Measurements from ENCODE around the gene CCDC196. TPM values are rescaled to one million over a fixed set of nuclear protein-coding genes. Genes with fewer than 3 reads are reported as not detected.

The CCDC196 gene
- total and polyA plus RNA-seq, 2 of the 4 experiments (the other 2 are of a cell fraction) = not detected

DNA sequence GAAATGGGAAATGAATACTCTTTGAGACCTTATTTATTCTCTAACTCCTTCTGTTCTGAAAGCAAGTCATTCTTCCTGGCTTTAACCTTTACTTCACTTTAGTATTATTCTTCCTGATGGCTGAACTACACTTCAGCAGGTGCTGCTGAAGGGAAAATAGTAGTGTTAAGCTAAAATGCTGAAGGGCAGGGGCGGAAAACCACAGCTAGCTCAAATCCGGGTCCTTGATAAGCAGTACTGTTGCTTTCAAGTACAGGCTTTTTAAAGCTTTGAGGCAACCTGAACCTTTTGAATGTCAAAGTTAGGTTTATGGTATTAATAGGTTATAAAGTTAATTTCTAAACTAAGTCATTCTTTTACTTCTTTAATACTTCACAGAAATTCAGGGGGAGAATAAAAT lies 10.7 kb downstream of the CCDC196 start:
- POLR2A ChIA-PET (ENCODE audit: unreplicated experiment) = no interaction called here
- Histone ChIP-seq H3K79me1 (ENCODE audit: low read depth in 1 of 2, low read length in 2 of 2) (no peaks in the 10 kb centered on the region), H2AK5ac (ENCODE audit: low read depth, low read length) (no peak overlapping the region), H3K9ac (ENCODE audit: low read depth, low read length) (no peak overlapping the region), H4K5ac (ENCODE audit: low read depth, low read length) (no peak overlapping the region), H4K20me1 (ENCODE audit: insufficient read depth, low read length) (no peaks in the 10 kb centered on the region), H4K91ac (ENCODE audit: insufficient read depth, low read depth, low read length) (no peak overlapping the region), H3K4ac (ENCODE audit: low read depth, low read length) (no peak overlapping the region), H2AFZ (replicated peaks; ENCODE audit: low read length, poor library complexity) (no peak overlapping the region), H3K27me3 (ENCODE audit: control insufficient read depth, insufficient read depth, low read length) (no peaks in the 10 kb centered on the region; the same call in 1 of the 2 replicates), H3K56ac (ENCODE audit: extremely low read depth, insufficient read depth, low read length) (no peak overlapping the region), H3K23ac (ENCODE audit: low read depth, low read length) (no peak overlapping the region), H2BK20ac (ENCODE audit: low read depth, low read length) (no peak overlapping the region), H3K4me1 (ENCODE audit: control insufficient read depth, insufficient read depth, low read length) (peaks cover 2% of the 10 kb centered on the region; the same call in 1 of the 2 replicates), H2AK9ac (replicated peaks; ENCODE audit: low read depth, low read length, poor library complexity) (no peak overlapping the region), H4K8ac (ENCODE audit: low read depth in 2 of 2, low read length in 2 of 2) (no peak overlapping the region), H3K14ac (replicated peaks; ENCODE audit: low read depth, low read length) (no peak overlapping the region), H3K4me2 (ENCODE audit: low read depth, low read length) (no peak overlapping the region), H2BK120ac (ENCODE audit: low read depth, low read length) (no peak overlapping the region), H3K36me3 (ENCODE audit: control insufficient read depth, insufficient read depth, low read length) (no peaks in the 10 kb centered on the region), H3K9me1 (ENCODE audit: insufficient read depth, low read length) (no peaks in the 10 kb centered on the region), H3K9me3 (ENCODE audit: control insufficient read depth, insufficient read depth, low read length) (no peaks in the 10 kb centered on the region), H3K4me3 (ENCODE audit: insufficient read depth, low read depth, low read length) (no peak overlapping the region), H2BK5ac (ENCODE audit: low read depth, low read length, poor library complexity, severe bottlenecking) (no peak overlapping the region), H2BK15ac (ENCODE audit: low read depth, low read length) (no peak overlapping the region), H3K18ac (ENCODE audit: low read depth, low read length) (no peak overlapping the region), H3K27ac (ENCODE audit: insufficient read depth, low read length) (no peak overlapping the region)
- ATAC-seq (ENCODE audit: low read depth) (no peak), DNase-seq (no peak)
- 100% methylated on average over 1 of the region's 2 CpGs; no CpG with 5 or more reads in 1 of the 2 experiments for WGBS, 2 experiments (ENCODE audit: extremely low coverage in 2 of 2, insufficient read length in 1 of 2)
- intact Hi-C loops (cut with micrococcal nuclease) (loop anchor here (5.0 to 10.0 kb wide), 6 partner anchors 125 to 788 kb away; no protein-coding TSS in a partner anchor), in situ Hi-C loops (cut with MboI; ENCODE audit: low sequenced_read_pairs) (loop anchor here (10.0 kb wide), 1 partner anchor 618 kb away; no protein-coding TSS in a partner anchor), dilution Hi-C loops (cut with HindIII; ENCODE audit: low sequenced_read_pairs, unreplicated experiment) (no loop called here)
- TF ChIP-seq RAD21 (IDR thresholded peaks at IDR 0.05; ENCODE audit: low read length) (no peak), MAZ (IDR thresholded peaks at IDR 0.05; ENCODE audit: borderline replicate concordance, low read depth, low read length) (no peak), POLR2A (IDR thresholded peaks at IDR 0.05; ENCODE audit: low read depth, low read length) (no peak), SMC3 (IDR thresholded peaks at IDR 0.05; ENCODE audit: low read depth, low read length) (no peak), NFE2L2 (IDR thresholded peaks at IDR 0.05; ENCODE audit: low read depth, low read length) (no peak), CEBPB (IDR thresholded peaks at IDR 0.05; ENCODE audit: low read depth, low read length) (no peak), FOS (IDR thresholded peaks at IDR 0.05; ENCODE audit: low read depth, low read length) (no peak), MAFK (IDR thresholded peaks at IDR 0.05; ENCODE audit: low read depth, low read length) (no peak), ELK1 (IDR thresholded peaks at IDR 0.05; ENCODE audit: borderline replicate concordance, low read depth, low read length) (no peak)
- TF ChIP-seq, protein P1, sequence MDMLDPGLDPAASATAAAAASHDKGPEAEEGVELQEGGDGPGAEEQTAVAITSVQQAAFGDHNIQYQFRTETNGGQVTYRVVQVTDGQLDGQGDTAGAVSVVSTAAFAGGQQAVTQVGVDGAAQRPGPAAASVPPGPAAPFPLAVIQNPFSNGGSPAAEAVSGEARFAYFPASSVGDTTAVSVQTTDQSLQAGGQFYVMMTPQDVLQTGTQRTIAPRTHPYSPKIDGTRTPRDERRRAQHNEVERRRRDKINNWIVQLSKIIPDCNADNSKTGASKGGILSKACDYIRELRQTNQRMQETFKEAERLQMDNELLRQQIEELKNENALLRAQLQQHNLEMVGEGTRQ (IDR thresholded peaks at IDR 0.05; ENCODE audit: low read depth, low read length) = no peak
- BruUV-seq (replicated peaks) = no TSS peak
- CTCF ChIA-PET = interaction anchor here (1.0 kb wide), 1 partner anchor 128 kb away, joined by 3 read pairs; no protein-coding TSS in a partner anchor
